ENCODE measurements around the gene C1QL1. TPM values are rescaled to one million over a fixed set of nuclear protein-coding genes. Genes with fewer than 3 reads are reported as not detected.

C1QL1 gene
- total and polyA plus RNA-seq, 7 experiments from 2014 or later, result 0.29 TPM; not detected in 6

DNA sequence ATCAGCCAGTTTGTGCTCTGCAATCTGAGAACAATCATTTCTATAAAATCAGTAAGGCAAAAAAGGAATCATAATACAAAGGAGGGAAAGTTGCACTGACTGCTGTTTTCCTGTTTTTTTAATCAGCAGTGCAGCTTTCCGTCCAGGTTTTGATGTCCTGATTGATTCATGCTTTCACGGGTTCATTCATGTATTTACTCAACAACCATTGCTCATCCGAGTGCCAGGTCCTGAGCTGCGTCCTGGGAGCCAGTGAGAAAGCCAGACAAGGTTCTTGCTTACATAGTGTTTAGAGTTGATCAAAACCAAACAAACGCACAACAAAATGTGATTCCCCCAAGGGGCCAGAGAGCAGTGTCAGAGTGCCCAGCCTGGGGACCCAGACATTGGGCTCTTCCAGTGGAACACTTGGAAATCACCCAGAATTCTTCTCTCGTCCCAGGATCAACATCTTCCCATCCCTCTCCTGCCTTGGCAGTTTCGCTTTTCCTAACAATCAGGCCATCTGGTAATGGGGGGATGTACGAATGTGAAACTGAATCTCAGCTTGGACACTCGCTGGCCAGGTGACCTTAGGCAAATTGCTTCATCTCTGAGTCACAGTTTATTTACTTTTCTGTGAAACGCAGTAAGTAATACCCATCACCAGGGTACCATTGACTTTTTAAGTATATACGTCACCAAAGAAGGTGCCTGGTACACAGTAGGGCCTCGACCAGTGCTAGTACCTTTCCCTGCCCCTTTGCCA, 13.3 kb upstream of the C1QL1 start:
- Mint-ChIP-seq H3K27ac (no peak overlapping the region), H3K36me3 (no peaks in the 10 kb centered on the region), H3K4me3 (no peak overlapping the region), H3K4me1 (no peaks in the 10 kb centered on the region), H3K9me3 (peaks cover 0 to 3% (median 0%) of the 10 kb centered on the region in 11 donors), H3K27me3 (peaks cover 10 to 49% (median 27%) of the 10 kb centered on the region in 5 donors)
- no peak overlapping the region for H3K27ac ChIP-seq (ENCODE audit: low read depth, low read length)
- no peaks in the 10 kb centered on the region for H3K9me3 ChIP-seq (ENCODE audit: control insufficient read depth in 2 of 3, low read length in 3 of 3)
- ChIA-PET POLR2A (no interaction called here), CTCF (no interaction called here)
- DNase-seq (no peak), ATAC-seq (no peak)
- intact Hi-C loops (cut with micrococcal nuclease), result no loop called here
- no peaks in the 10 kb centered on the region for H3K27me3 ChIP-seq (ENCODE audit: control insufficient read depth in 2 of 2, insufficient read depth in 2 of 2, low read length in 2 of 2)
- no peaks in the 10 kb centered on the region for H3K36me3 ChIP-seq (ENCODE audit: control insufficient read depth in 2 of 3, insufficient read depth in 3 of 3, low read length in 3 of 3)
- H3K4me1 ChIP-seq (ENCODE audit: control insufficient read depth in 2 of 2, insufficient read depth in 2 of 2, low read length in 2 of 2), result no peaks in the 10 kb centered on the region
- H3K4me3 ChIP-seq (ENCODE audit: low read length), result no peak overlapping the region

- ChIA-PET POLR2A (no interaction called here), CTCF (no interaction called here)
- Mint-ChIP-seq H3K27me3 (peaks cover 9 to 48% (median 25%) of the 10 kb centered on the region in 5 donors), H3K27ac (no peak overlapping the region), H3K36me3 (no peaks in the 10 kb centered on the region), H3K9me3 (peaks cover 0 to 1% (median 0%) of the 10 kb centered on the region in 11 donors), H3K4me1 (no peaks in the 10 kb centered on the region), H3K4me3 (no peak overlapping the region)
- ATAC-seq (no peak), DNase-seq (no peak)
- no peak overlapping the region for H3K27ac ChIP-seq (ENCODE audit: low read depth, low read length)
- no peaks in the 10 kb centered on the region for H3K9me3 ChIP-seq (ENCODE audit: control insufficient read depth in 2 of 3, low read length in 3 of 3)
- no peak overlapping the region for H3K4me3 ChIP-seq (ENCODE audit: low read length)
- no peaks in the 10 kb centered on the region for H3K27me3 ChIP-seq (ENCODE audit: control insufficient read depth in 2 of 2, insufficient read depth in 2 of 2, low read length in 2 of 2)
- H3K36me3 ChIP-seq (ENCODE audit: control insufficient read depth in 2 of 3, insufficient read depth in 3 of 3, low read length in 3 of 3), result no peaks in the 10 kb centered on the region
- no peaks in the 10 kb centered on the region for H3K4me1 ChIP-seq (ENCODE audit: control insufficient read depth in 2 of 2, insufficient read depth in 2 of 2, low read length in 2 of 2)
- intact Hi-C loops (cut with micrococcal nuclease), result no loop called here
These were observed 11.4 kb upstream of the C1QL1 start for GRCh38 chr17:44979426-44979995.

- ATAC-seq, result no peak
- no peaks in the 10 kb centered on the region for H3K4me1 Mint-ChIP-seq
- H3K27me3 Mint-ChIP-seq, result peaks cover 9 to 50% (median 25%) of the 10 kb centered on the region in 5 donors
- no peaks in the 10 kb centered on the region for H3K36me3 Mint-ChIP-seq
- intact Hi-C loops (cut with micrococcal nuclease), result no loop called here
- no peaks in the 10 kb centered on the region for H3K4me1 ChIP-seq (ENCODE audit: control insufficient read depth in 2 of 2, insufficient read depth in 2 of 2, low read length in 2 of 2)
- no peak overlapping the region for H3K27ac Mint-ChIP-seq
- CTCF ChIA-PET, result no interaction called here
- no peaks in the 10 kb centered on the region for H3K36me3 ChIP-seq (ENCODE audit: control insufficient read depth in 2 of 3, insufficient read depth in 3 of 3, low read length in 3 of 3)
- no peaks in the 10 kb centered on the region for H3K9me3 ChIP-seq (ENCODE audit: control insufficient read depth in 2 of 3, low read length in 3 of 3)
- H3K27me3 ChIP-seq (ENCODE audit: control insufficient read depth in 2 of 2, insufficient read depth in 2 of 2, low read length in 2 of 2), result no peaks in the 10 kb centered on the region
- H3K4me3 Mint-ChIP-seq, result no peak overlapping the region
- peaks cover 0 to 1% (median 0%) of the 10 kb centered on the region in 11 donors for H3K9me3 Mint-ChIP-seq
- POLR2A ChIA-PET, result no interaction called here
- no peak overlapping the region for H3K4me3 ChIP-seq (ENCODE audit: low read length)
- no peak for DNase-seq
- H3K27ac ChIP-seq (ENCODE audit: low read depth, low read length), result no peak overlapping the region
These were observed 10.7 kb upstream of the C1QL1 start for GRCh38 chr17:44978807-44979206.

- H3K27ac Mint-ChIP-seq, result no peak overlapping the region
- Histone ChIP-seq H3K27me3 (ENCODE audit: control insufficient read depth in 2 of 2, insufficient read depth in 2 of 2, low read length in 2 of 2) (no peaks in the 10 kb centered on the region), H3K4me1 (ENCODE audit: control insufficient read depth in 2 of 2, insufficient read depth in 2 of 2, low read length in 2 of 2) (no peaks in the 10 kb centered on the region), H3K9me3 (ENCODE audit: control insufficient read depth in 2 of 3, low read length in 3 of 3) (no peaks in the 10 kb centered on the region), H3K4me3 (ENCODE audit: low read length) (no peak overlapping the region), H3K27ac (ENCODE audit: low read depth, low read length) (no peak overlapping the region), H3K36me3 (ENCODE audit: control insufficient read depth in 2 of 3, insufficient read depth in 3 of 3, low read length in 3 of 3) (no peaks in the 10 kb centered on the region)
- intact Hi-C loops (cut with micrococcal nuclease), result no loop called here
- DNase-seq (no peak), ATAC-seq (no peak)
- POLR2A ChIA-PET, result no interaction called here
- no peaks in the 10 kb centered on the region for H3K36me3 Mint-ChIP-seq
- H3K27me3 Mint-ChIP-seq, result peaks cover 9 to 53% (median 25%) of the 10 kb centered on the region in 5 donors
- peaks cover 0 to 1% (median 0%) of the 10 kb centered on the region in 11 donors for H3K9me3 Mint-ChIP-seq
- CTCF ChIA-PET, result interaction anchor here (0.8 kb wide), 1 partner anchor 52 kb away, joined by 3 read pairs; no protein-coding TSS in a partner anchor
- H3K4me1 Mint-ChIP-seq, result no peaks in the 10 kb centered on the region
- no peak overlapping the region for H3K4me3 Mint-ChIP-seq
These were observed 9.9 kb upstream of the C1QL1 start for GRCh38 chr17:44977814-44978550.

GRCh38 chr17:44977065-44977464, 9.0 kb upstream of the C1QL1 start:
- H3K9me3 ChIP-seq (ENCODE audit: control insufficient read depth in 2 of 3, low read length in 3 of 3), result no peaks in the 10 kb centered on the region
- H3K4me1 ChIP-seq (ENCODE audit: control insufficient read depth in 2 of 2, insufficient read depth in 2 of 2, low read length in 2 of 2), result no peaks in the 10 kb centered on the region
- Mint-ChIP-seq H3K27me3 (peaks cover 9 to 57% (median 28%) of the 10 kb centered on the region in 5 donors), H3K27ac (no peak overlapping the region), H3K4me1 (peaks cover 0 to 4% (median 0%) of the 10 kb centered on the region in 7 donors), H3K4me3 (no peak overlapping the region), H3K9me3 (peaks cover 0 to 1% (median 0%) of the 10 kb centered on the region in 11 donors), H3K36me3 (no peaks in the 10 kb centered on the region)
- intact Hi-C loops (cut with micrococcal nuclease), result no loop called here
- ChIA-PET CTCF (interaction anchor here (0.8 kb wide), 1 partner anchor 51 kb away, joined by 3 read pairs; no protein-coding TSS in a partner anchor), POLR2A (no interaction called here)
- H3K4me3 ChIP-seq (ENCODE audit: low read length), result no peak overlapping the region
- DNase-seq (no peak), ATAC-seq (no peak)
- no peaks in the 10 kb centered on the region for H3K27me3 ChIP-seq (ENCODE audit: control insufficient read depth in 2 of 2, insufficient read depth in 2 of 2, low read length in 2 of 2)
- no peaks in the 10 kb centered on the region for H3K36me3 ChIP-seq (ENCODE audit: control insufficient read depth in 2 of 3, insufficient read depth in 3 of 3, low read length in 3 of 3)
- H3K27ac ChIP-seq (ENCODE audit: low read depth, low read length), result no peak overlapping the region

GRCh38 chr17:44976206-44976605, 8.1 kb upstream of the C1QL1 start:
- H3K27ac ChIP-seq (ENCODE audit: low read depth, low read length), result no peak overlapping the region
- peaks cover 0 to 1% (median 0%) of the 10 kb centered on the region in 11 donors for H3K9me3 Mint-ChIP-seq
- no peak for DNase-seq
- no peak overlapping the region for H3K27ac Mint-ChIP-seq
- ChIA-PET CTCF (no interaction called here), POLR2A (no interaction called here)
- no peak for ATAC-seq
- no peak overlapping the region for H3K4me3 Mint-ChIP-seq
- H3K9me3 ChIP-seq (ENCODE audit: control insufficient read depth in 2 of 3, low read length in 3 of 3), result no peaks in the 10 kb centered on the region
- no peaks in the 10 kb centered on the region for H3K27me3 ChIP-seq (ENCODE audit: control insufficient read depth in 2 of 2, insufficient read depth in 2 of 2, low read length in 2 of 2)
- H3K4me3 ChIP-seq (ENCODE audit: low read length), result no peak overlapping the region
- peaks cover 8 to 63% (median 27%) of the 10 kb centered on the region in 5 donors for H3K27me3 Mint-ChIP-seq
- peaks cover 0 to 7% (median 0%) of the 10 kb centered on the region in 7 donors for H3K4me1 Mint-ChIP-seq
- H3K4me1 ChIP-seq (ENCODE audit: control insufficient read depth in 2 of 2, insufficient read depth in 2 of 2, low read length in 2 of 2), result no peaks in the 10 kb centered on the region
- no peaks in the 10 kb centered on the region for H3K36me3 ChIP-seq (ENCODE audit: control insufficient read depth in 2 of 3, insufficient read depth in 3 of 3, low read length in 3 of 3)
- H3K36me3 Mint-ChIP-seq, result no peaks in the 10 kb centered on the region
- intact Hi-C loops (cut with micrococcal nuclease), result no loop called here

All from naive thymus-derived CD4-positive, alpha-beta T cell (primary cell).